Hepatocyte (in vitro differentiated cells): Measurements from ENCODE around the gene SCFD1.

ENCODE experiments used
- CTCF ChIP-seq: fragments of 200-600 bp; sonication (generic); IDR thresholded peaks from 2 replicates; pipeline ENCODE4 v1.5.1; 2016; ENCODE audit warnings: antibody characterized with exemption, mild to moderate bottlenecking; ENCODE audit not compliant: poor library complexity
- EZH2phosphoT487 ChIP-seq: fragments of 200-600 bp; sonication (generic); IDR thresholded peaks from one replicate; pipeline ENCODE4 v1.6.1; 2018; ENCODE audit warnings: antibody characterized with exemption, mild to moderate bottlenecking, low read depth, moderate library complexity; ENCODE audit not compliant: unreplicated experiment, severe bottlenecking

GRCh38 chr14:30641207-30641606 is 19.1 kb downstream of the SCFD1 start:
- TF ChIP-seq CTCF (no peak), EZH2phosphoT487 (no peak)
